HEK293 (cell line): ENCODE measurements around the gene BBLN.
"Not testable (repeated sequence)": the region's sequence is repeated elsewhere in the genome, so short reads cannot be mapped to it uniquely, and the experiment has no call there.

ENCODE experiments used
- CTCF ChIA-PET: fragments of 350-600 bp; formaldehyde crosslinking; extraction: SDS; loops from one replicate; lab custom pipeline; 2021; ENCODE audit warnings: antibody characterized with exemption; lab: Yijun Ruan, JAX
- POLR2A ChIA-PET: fragments of 300-600 bp; formaldehyde crosslinking; extraction: SDS; loops from one replicate; lab custom pipeline; 2020; ENCODE audit warnings: antibody characterized with exemption, inconsistent platforms; lab: Yijun Ruan, JAX
- H3K27ac ChIP-seq: fragments of 200-500 bp; sonication (Bioruptor generic); 2 replicates; pipeline ENCODE4 v1.5.1; 2014; ENCODE audit warnings: low read depth, low read length, control low read depth, inconsistent platforms; ENCODE audit errors: extremely low read depth
- H3K36me3 ChIP-seq, 2 experiments: fragments of 200-500 bp in 1 of 2; sonication (Bioruptor generic) in 1 of 2; 1 replicate in 1 of 2; 2 replicates in 1 of 2; pipeline ENCODE4 v1.5.1; 2014 to 2017; ENCODE audit warnings: inconsistent platforms in 2 of 2, low read length in 2 of 2; ENCODE audit not compliant: control insufficient read depth in 2 of 2, insufficient read depth in 1 of 2
- H3K4me1 ChIP-seq: fragments of 200-500 bp; sonication (Bioruptor generic); 2 replicates; pipeline ENCODE4 v1.5.1; 2014; ENCODE audit warnings: mild to moderate bottlenecking, low read length, inconsistent platforms; ENCODE audit not compliant: control insufficient read depth, insufficient read depth
- H3K4me3 ChIP-seq: 2 replicates; pipeline ENCODE4 v1.5.1; 2011; ENCODE audit warnings: low read depth, mild to moderate bottlenecking, control low read depth, low read length, moderate library complexity
- H3K9me3 ChIP-seq: fragments of 200-500 bp; sonication (Bioruptor generic); 2 replicates; pipeline ENCODE4 v1.5.1; 2014; ENCODE audit warnings: low read depth, low read length, inconsistent platforms; ENCODE audit not compliant: control insufficient read depth, insufficient read depth
- KLF10 ChIP-seq: fragments of 450-650 bp; IDR thresholded peaks from 2 replicates; pipeline ENCODE4 v1.5.1; 2018; ENCODE audit warnings: missing biosample characterization, mild to moderate bottlenecking, missing genetic modification characterization
- KLF9 ChIP-seq: fragments of 450-650 bp; formaldehyde crosslinking; IDR thresholded peaks from 2 replicates; pipeline ENCODE4 v1.5.1; 2016; ENCODE audit warnings: missing biosample characterization, missing genetic modification characterization, low read depth
- PRDM1 ChIP-seq: fragments of 450-650 bp; formaldehyde crosslinking; IDR thresholded peaks from 2 replicates; pipeline ENCODE4; 2016; ENCODE audit warnings: missing biosample characterization, missing genetic modification characterization
- SP3 ChIP-seq: fragments of 450-650 bp; formaldehyde crosslinking; IDR thresholded peaks from 2 replicates; pipeline ENCODE4 v1.5.1; 2016; ENCODE audit warnings: missing biosample characterization, missing genetic modification characterization
- ZIC2 ChIP-seq: fragments of 450-650 bp; formaldehyde crosslinking; IDR thresholded peaks from 2 replicates; pipeline ENCODE4 v1.5.1; 2016; ENCODE audit warnings: missing biosample characterization, missing genetic modification characterization
- ZNF274 ChIP-seq, 2 experiments: fragments of 200-500 bp in 1 of 2; fragments of 450-650 bp in 1 of 2; sonication (Bioruptor generic) in 1 of 2; formaldehyde crosslinking in 1 of 2; IDR thresholded peaks; 2 replicates each; pipeline versions ENCODE4 v1.5.1 to v1.6.1; 2014 to 2016; ENCODE audit warnings: borderline replicate concordance in 1 of 2, inconsistent platforms in 1 of 2, low read length in 1 of 2, missing biosample characterization in 1 of 2, missing genetic modification characterization in 1 of 2
- ZNF302 ChIP-seq: fragments of 450-650 bp; formaldehyde crosslinking; IDR thresholded peaks from 2 replicates; pipeline ENCODE4 v1.5.1; 2016; ENCODE audit warnings: missing biosample characterization, missing genetic modification characterization, low read depth
- ZNF394 ChIP-seq: fragments of 450-650 bp; formaldehyde crosslinking; IDR thresholded peaks from 2 replicates; pipeline ENCODE4 v1.5.1; 2016; ENCODE audit warnings: missing biosample characterization, missing genetic modification characterization, mild to moderate bottlenecking, moderate library complexity, borderline replicate concordance
- ZNF560 ChIP-seq: fragments of 450-650 bp; formaldehyde crosslinking; IDR thresholded peaks from 2 replicates; pipeline ENCODE4 v1.5.1; 2017; ENCODE audit warnings: missing biosample characterization, missing genetic modification characterization, borderline replicate concordance
- ZNF585B ChIP-seq: fragments of 450-650 bp; formaldehyde crosslinking; IDR thresholded peaks from 2 replicates; pipeline ENCODE4 v1.5.1; 2016; ENCODE audit warnings: missing biosample characterization, missing genetic modification characterization
- ZNF629 ChIP-seq: fragments of 450-650 bp; formaldehyde crosslinking; IDR thresholded peaks from 2 replicates; pipeline ENCODE4 v1.5.1; 2017; ENCODE audit warnings: missing biosample characterization, missing genetic modification characterization
- ZNF660 ChIP-seq: fragments of 450-650 bp; IDR thresholded peaks from 2 replicates; pipeline ENCODE4 v1.5.1; 2018; ENCODE audit warnings: missing biosample characterization, mild to moderate bottlenecking, missing genetic modification characterization
- TF ChIP-seq, protein P1 (sequence below): fragments of 450-650 bp; formaldehyde crosslinking; IDR thresholded peaks from 2 replicates; pipeline ENCODE4 v1.5.1; 2016; ENCODE audit warnings: missing biosample characterization, missing genetic modification characterization
- TF ChIP-seq, protein P2 (sequence below): fragments of 450-650 bp; formaldehyde crosslinking; IDR thresholded peaks from 2 replicates; pipeline ENCODE4 v1.5.0; 2017; ENCODE audit warnings: missing biosample characterization, missing genetic modification characterization, borderline replicate concordance
- TF ChIP-seq, protein P3 (sequence below): fragments of 450-650 bp; formaldehyde crosslinking; IDR thresholded peaks from 2 replicates; pipeline ENCODE4 v1.5.1; 2016; ENCODE audit warnings: missing biosample characterization, missing genetic modification characterization

The BBLN gene

DNA sequence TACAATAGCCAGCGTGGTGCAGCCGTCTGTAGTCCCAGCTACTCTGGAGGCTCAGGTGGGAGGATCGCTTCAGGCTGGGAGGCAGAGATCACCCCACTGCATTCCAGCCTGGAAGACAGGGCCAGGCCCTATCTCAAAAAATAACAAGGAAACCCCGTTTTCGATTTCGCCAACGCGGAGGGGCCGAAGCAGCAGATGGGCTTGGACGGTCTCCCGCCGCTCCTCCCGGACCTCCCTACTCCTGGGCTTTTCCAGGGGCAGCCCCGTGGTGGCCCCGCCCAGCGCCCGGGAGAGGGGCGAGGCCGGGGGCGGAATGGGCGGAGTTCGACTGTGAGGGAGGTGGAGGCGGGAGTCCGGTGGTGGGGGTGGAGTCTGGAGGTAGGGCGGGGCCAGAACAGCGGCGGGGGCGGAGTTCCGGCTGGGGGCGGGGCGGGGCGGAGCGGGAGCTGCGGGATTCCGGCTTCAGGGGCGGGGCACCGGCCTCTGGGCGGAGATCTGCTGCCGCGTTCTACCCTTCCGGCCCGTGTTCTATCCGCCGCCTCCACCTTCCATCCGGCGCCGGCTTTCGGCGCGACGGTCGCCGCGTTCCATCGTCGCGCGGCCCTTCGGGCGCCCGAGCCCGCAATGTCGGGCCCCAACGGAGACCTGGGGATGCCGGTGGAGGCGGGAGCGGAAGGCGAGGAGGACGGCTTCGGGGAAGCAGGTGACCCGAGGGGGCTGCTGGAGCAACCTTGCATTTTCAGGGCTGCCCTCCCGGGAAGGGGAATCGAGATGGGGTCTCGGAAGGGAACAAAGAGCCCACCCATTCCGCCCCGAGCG lies at the start of gene BBLN (continued):
- TF ChIP-seq PRDM1 (tag by site-specific recombination) = no peak
- TF ChIP-seq ZNF585B (tag by site-specific recombination) = no peak
- TF ChIP-seq, protein P1, sequence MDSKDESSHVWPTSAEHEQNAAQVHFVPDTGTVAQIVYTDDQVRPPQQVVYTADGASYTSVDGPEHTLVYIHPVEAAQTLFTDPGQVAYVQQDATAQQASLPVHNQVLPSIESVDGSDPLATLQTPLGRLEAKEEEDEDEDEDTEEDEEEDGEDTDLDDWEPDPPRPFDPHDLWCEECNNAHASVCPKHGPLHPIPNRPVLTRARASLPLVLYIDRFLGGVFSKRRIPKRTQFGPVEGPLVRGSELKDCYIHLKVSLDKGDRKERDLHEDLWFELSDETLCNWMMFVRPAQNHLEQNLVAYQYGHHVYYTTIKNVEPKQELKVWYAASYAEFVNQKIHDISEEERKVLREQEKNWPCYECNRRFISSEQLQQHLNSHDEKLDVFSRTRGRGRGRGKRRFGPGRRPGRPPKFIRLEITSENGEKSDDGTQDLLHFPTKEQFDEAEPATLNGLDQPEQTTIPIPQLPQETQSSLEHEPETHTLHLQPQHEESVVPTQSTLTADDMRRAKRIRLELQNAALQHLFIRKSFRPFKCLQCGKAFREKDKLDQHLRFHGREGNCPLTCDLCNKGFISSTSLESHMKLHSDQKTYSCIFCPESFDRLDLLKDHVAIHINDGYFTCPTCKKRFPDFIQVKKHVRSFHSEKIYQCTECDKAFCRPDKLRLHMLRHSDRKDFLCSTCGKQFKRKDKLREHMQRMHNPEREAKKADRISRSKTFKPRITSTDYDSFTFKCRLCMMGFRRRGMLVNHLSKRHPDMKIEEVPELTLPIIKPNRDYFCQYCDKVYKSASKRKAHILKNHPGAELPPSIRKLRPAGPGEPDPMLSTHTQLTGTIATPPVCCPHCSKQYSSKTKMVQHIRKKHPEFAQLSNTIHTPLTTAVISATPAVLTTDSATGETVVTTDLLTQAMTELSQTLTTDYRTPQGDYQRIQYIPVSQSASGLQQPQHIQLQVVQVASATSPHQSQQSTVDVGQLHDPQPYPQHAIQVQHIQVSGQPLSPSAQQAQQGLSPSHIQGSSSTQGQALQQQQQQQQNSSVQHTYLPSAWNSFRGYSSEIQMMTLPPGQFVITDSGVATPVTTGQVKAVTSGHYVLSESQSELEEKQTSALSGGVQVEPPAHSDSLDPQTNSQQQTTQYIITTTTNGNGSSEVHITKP (tag by site-specific recombination) = peak; percentile 99
- peak; percentile 48; the same call in 1 of the 2 replicates for TF ChIP-seq KLF10 (tag by site-specific recombination)
- peak; percentile 92 for TF ChIP-seq ZNF394 (tag by site-specific recombination)
- TF ChIP-seq, protein P2, sequence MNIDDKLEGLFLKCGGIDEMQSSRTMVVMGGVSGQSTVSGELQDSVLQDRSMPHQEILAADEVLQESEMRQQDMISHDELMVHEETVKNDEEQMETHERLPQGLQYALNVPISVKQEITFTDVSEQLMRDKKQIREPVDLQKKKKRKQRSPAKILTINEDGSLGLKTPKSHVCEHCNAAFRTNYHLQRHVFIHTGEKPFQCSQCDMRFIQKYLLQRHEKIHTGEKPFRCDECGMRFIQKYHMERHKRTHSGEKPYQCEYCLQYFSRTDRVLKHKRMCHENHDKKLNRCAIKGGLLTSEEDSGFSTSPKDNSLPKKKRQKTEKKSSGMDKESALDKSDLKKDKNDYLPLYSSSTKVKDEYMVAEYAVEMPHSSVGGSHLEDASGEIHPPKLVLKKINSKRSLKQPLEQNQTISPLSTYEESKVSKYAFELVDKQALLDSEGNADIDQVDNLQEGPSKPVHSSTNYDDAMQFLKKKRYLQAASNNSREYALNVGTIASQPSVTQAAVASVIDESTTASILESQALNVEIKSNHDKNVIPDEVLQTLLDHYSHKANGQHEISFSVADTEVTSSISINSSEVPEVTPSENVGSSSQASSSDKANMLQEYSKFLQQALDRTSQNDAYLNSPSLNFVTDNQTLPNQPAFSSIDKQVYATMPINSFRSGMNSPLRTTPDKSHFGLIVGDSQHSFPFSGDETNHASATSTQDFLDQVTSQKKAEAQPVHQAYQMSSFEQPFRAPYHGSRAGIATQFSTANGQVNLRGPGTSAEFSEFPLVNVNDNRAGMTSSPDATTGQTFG = no peak
- no peak for TF ChIP-seq ZNF302 (tag by site-specific recombination)
- TF ChIP-seq ZNF629 (tag by site-specific recombination) = 0 out of 2 replicates have a peak, but pooled peaks have one; percentile 19
- TF ChIP-seq, protein P3, sequence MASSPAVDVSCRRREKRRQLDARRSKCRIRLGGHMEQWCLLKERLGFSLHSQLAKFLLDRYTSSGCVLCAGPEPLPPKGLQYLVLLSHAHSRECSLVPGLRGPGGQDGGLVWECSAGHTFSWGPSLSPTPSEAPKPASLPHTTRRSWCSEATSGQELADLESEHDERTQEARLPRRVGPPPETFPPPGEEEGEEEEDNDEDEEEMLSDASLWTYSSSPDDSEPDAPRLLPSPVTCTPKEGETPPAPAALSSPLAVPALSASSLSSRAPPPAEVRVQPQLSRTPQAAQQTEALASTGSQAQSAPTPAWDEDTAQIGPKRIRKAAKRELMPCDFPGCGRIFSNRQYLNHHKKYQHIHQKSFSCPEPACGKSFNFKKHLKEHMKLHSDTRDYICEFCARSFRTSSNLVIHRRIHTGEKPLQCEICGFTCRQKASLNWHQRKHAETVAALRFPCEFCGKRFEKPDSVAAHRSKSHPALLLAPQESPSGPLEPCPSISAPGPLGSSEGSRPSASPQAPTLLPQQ (tag by site-specific recombination) = 0 out of 2 replicates have a peak, but pooled peaks have one; percentile 8
- no peak for TF ChIP-seq ZNF560 (tag by site-specific recombination)
- peak; percentile 22 for TF ChIP-seq ZNF660 (tag by site-specific recombination)
- TF ChIP-seq SP3 (tag by site-specific recombination) = peak; percentile 95
- peak; percentile 42; the same call in 1 of the 2 replicates for TF ChIP-seq ZIC2 (tag by site-specific recombination)
- TF ChIP-seq KLF9 (tag by site-specific recombination) = peak; percentile 84
- TF ChIP-seq ZNF274 (IDR thresholded peaks at IDR 0.05; ENCODE audit: low read length) = no peak
- no peak for TF ChIP-seq ZNF274 (tag by site-specific recombination; IDR thresholded peaks at IDR 0.05; ENCODE audit: borderline replicate concordance)

DNA sequence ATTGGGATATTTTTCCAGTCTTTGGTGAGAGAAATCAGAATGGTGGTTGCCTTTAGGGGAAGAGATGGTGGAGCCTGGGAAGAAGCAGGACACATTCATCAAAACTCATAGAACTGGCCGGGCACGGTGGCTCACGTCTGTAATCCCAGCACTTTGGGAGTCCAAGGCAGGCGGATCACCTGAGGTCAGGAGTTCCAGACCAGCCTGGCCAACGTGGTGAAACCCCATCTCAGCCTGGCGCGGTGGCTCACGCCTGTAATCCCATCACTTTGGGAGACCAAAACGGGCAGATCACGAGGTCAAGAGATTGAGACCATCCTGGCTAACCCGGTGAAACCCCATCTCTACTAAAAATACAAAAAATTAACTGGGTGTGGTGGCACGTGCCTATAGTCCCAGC lies 48.3 kb upstream of the BBLN start:
- H3K4me3 ChIP-seq, H3K9me3 ChIP-seq, POLR2A ChIA-PET, CTCF ChIA-PET, H3K4me1 ChIP-seq, H3K27ac ChIP-seq: not testable (repeated sequence)
- H3K36me3 ChIP-seq = peaks cover 0 to 48% of the 10 kb centered on the region in 2 experiments; a peak in 1 of 3 replicates
